Measurements from ENCODE around the gene TNIP2. TPM values are rescaled to one million over a fixed set of nuclear protein-coding genes. Genes with fewer than 3 reads are reported as not detected.

TNIP2 gene
- total and polyA plus RNA-seq, 2 of the 8 experiments (the other 6 are each of a cell fraction or from before 2014, with no cell fraction given) = 23.7 to 37.7 TPM

- POLR2A ChIA-PET (ENCODE audit: partially characterized antibody) = no interaction called here
- H3K4me1 ChIP-seq (replicated peaks in 1 of 4; ENCODE audit: control insufficient read depth in 3 of 4, insufficient read depth in 4 of 4, low read length in 3 of 4) = no peaks in the 10 kb centered on the region
- no peak for TF ChIP-seq NANOG (IDR thresholded peaks at IDR 0.05; ENCODE audit: insufficient read depth, low read depth, low read length, poor library complexity, severe bottlenecking)
Measured at GRCh38 chr4:2696423-2696822, 59.7 kb downstream of the TNIP2 start.

More at GRCh38 chr4:2696423-2696822, 59.7 kb downstream of the TNIP2 start:
- Histone ChIP-seq H3K4me3 (ENCODE audit: extremely low read depth in 1 of 4, insufficient read depth in 2 of 4, low read depth in 3 of 4, low read length in 4 of 4) (no peak overlapping the region), H2BK5ac (ENCODE audit: low read depth, low read length) (no peak overlapping the region), H3K27me3 (replicated peaks in 1 of 4; ENCODE audit: control insufficient read depth in 3 of 4, extremely low read depth in 1 of 4, insufficient read depth in 3 of 4, low read length in 3 of 4) (no peaks in the 10 kb centered on the region), H3K18ac (ENCODE audit: extremely low read depth, low read length) (no peak overlapping the region), H3K36me3 (ENCODE audit: control insufficient read depth in 2 of 4, insufficient read depth in 4 of 4, low read length in 3 of 4) (peaks cover 29 to 53% (median 41%) of the 10 kb centered on the region in 4 experiments; a peak in 7 of 8 replicates), H3K79me2 (ENCODE audit: control insufficient read depth in 1 of 2, insufficient read depth in 2 of 2, low read length in 2 of 2) (no peaks in the 10 kb centered on the region), H3K14ac (ENCODE audit: insufficient read length) (no peak overlapping the region), H3K56ac (replicated peaks; ENCODE audit: insufficient read length, low read depth, low read length) (no peak overlapping the region), H2BK20ac (ENCODE audit: low read length) (no peak overlapping the region), H4K5ac (ENCODE audit: insufficient read length, low read depth, low read length) (no peak overlapping the region), H3K4me2 (ENCODE audit: insufficient read depth in 1 of 2, low read depth in 2 of 2, low read length in 2 of 2) (no peak overlapping the region), H2BK15ac (ENCODE audit: low read length) (no peak overlapping the region), H4K20me1 (replicated peaks in 1 of 2; ENCODE audit: control insufficient read depth in 1 of 2, insufficient read depth in 2 of 2, low read length in 2 of 2) (peaks cover 3 to 14% of the 10 kb centered on the region in 2 experiments), H3K23ac (ENCODE audit: insufficient read length) (no peak overlapping the region), H2BK12ac (ENCODE audit: low read depth, low read length) (no peak overlapping the region), H3K79me1 (ENCODE audit: low read depth, low read length) (no peaks in the 10 kb centered on the region; the same call in 1 of the 2 replicates), H4K8ac (ENCODE audit: extremely low read depth, insufficient read depth, low read length) (no peak overlapping the region), H3K4ac (replicated peaks; ENCODE audit: insufficient read length, low read depth, low read length) (no peak overlapping the region), H4K91ac (replicated peaks; ENCODE audit: insufficient read length, low read length) (no peak overlapping the region), H2AFZ (ENCODE audit: low read length) (no peak overlapping the region), H2AK5ac (ENCODE audit: low read depth, low read length) (no peak overlapping the region), H3K27ac (ENCODE audit: low read depth, low read length) (no peak overlapping the region), H2BK120ac (replicated peaks; ENCODE audit: low read depth, low read length) (no peak overlapping the region), H3K9me3 (ENCODE audit: insufficient read depth in 2 of 2, low read depth in 1 of 2, low read length in 1 of 2) (no peaks in the 10 kb centered on the region), H3K9ac (replicated peaks in 1 of 4; ENCODE audit: extremely low read depth in 1 of 4, low read depth in 3 of 4, low read length in 3 of 4) (no peak overlapping the region), H3K23me2 (ENCODE audit: low read depth, low read length) (no peaks in the 10 kb centered on the region; the same call in 1 of the 2 replicates)
- 92% methylated on average over 14 of the region's 14 CpGs; no CpG with 5 or more reads in 1 of the 2 experiments for WGBS, 2 experiments (ENCODE audit: extremely low coverage in 1 of 2, insufficient coverage in 1 of 2, insufficient read length in 1 of 2, insufficient replicate concordance in 2 of 2, low coverage in 1 of 2, low lambda C conversion rate in 2 of 2, missing lambda C conversion rate in 1 of 2)
- CTCF ChIA-PET (ENCODE audit: partially characterized antibody) = interaction anchor here (1.0 to 1.2 kb wide), 2 partner anchors 13 to 45 kb away, joined by 3 read pairs; no protein-coding TSS in a partner anchor
- FAIRE-seq (no peak), DNase-seq (ENCODE audit: low read depth in 1 of 2, low spot score in 2 of 2) (no peak)
